Measurements from ENCODE around the gene CAMTA1.

CAMTA1 gene

GRCh38 chr1:7068552-7068951 lies 283.3 kb downstream of the CAMTA1 start:
- Mint-ChIP-seq H3K4me3 (no peak overlapping the region), H3K27me3 (peaks cover 17% of the 10 kb centered on the region), H3K27ac (no peak overlapping the region), H3K36me3 (no peaks in the 10 kb centered on the region), H3K4me1 (no peaks in the 10 kb centered on the region), H3K9me3 (no peaks in the 10 kb centered on the region)

- Mint-ChIP-seq H3K9me3 (no peaks in the 10 kb centered on the region), H3K27ac (no peak overlapping the region), H3K4me1 (no peaks in the 10 kb centered on the region), H3K36me3 (no peaks in the 10 kb centered on the region), H3K4me3 (no peak overlapping the region), H3K27me3 (peaks cover 17% of the 10 kb centered on the region)
Measured at GRCh38 chr1:7069931-7070330, 284.7 kb downstream of the CAMTA1 start.

- H3K4me3 Mint-ChIP-seq: no peak overlapping the region
- H3K9me3 Mint-ChIP-seq: no peaks in the 10 kb centered on the region
- peaks cover 19% of the 10 kb centered on the region for H3K27me3 Mint-ChIP-seq
- H3K27ac Mint-ChIP-seq: no peak overlapping the region
- no peaks in the 10 kb centered on the region for H3K4me1 Mint-ChIP-seq
- no peaks in the 10 kb centered on the region for H3K36me3 Mint-ChIP-seq
Measured at GRCh38 chr1:7070389-7071029, 285.3 kb downstream of the CAMTA1 start.

- no peak overlapping the region for H3K27ac Mint-ChIP-seq
- peaks cover 5% of the 10 kb centered on the region for H3K9me3 Mint-ChIP-seq
- peaks cover 1% of the 10 kb centered on the region for H3K36me3 Mint-ChIP-seq
- H3K4me1 Mint-ChIP-seq: no peaks in the 10 kb centered on the region
- H3K4me3 Mint-ChIP-seq: no peak overlapping the region
- H3K27me3 Mint-ChIP-seq: peaks cover 14% of the 10 kb centered on the region
Measured at GRCh38 chr1:7076117-7076516, 290.9 kb downstream of the CAMTA1 start.

GRCh38 chr1:7076572-7076971 lies 291.3 kb downstream of the CAMTA1 start:
- Mint-ChIP-seq H3K4me1 (no peaks in the 10 kb centered on the region), H3K27ac (no peak overlapping the region), H3K36me3 (peaks cover 1% of the 10 kb centered on the region), H3K27me3 (peaks cover 14% of the 10 kb centered on the region), H3K4me3 (no peak overlapping the region), H3K9me3 (peaks cover 5% of the 10 kb centered on the region)

GRCh38 chr1:7077136-7077535 lies 291.9 kb downstream of the CAMTA1 start:
- peak overlapping the region; percentile 69 for H3K27ac Mint-ChIP-seq
- no peak overlapping the region for H3K4me3 Mint-ChIP-seq
- H3K4me1 Mint-ChIP-seq: no peaks in the 10 kb centered on the region

GRCh38 chr1:7077970-7078369 lies 292.7 kb downstream of the CAMTA1 start:
- H3K27ac Mint-ChIP-seq: no peak overlapping the region
- peaks cover 12% of the 10 kb centered on the region for H3K27me3 Mint-ChIP-seq
- peaks cover 5% of the 10 kb centered on the region for H3K9me3 Mint-ChIP-seq
- H3K36me3 Mint-ChIP-seq: peaks cover 1% of the 10 kb centered on the region
- no peak overlapping the region for H3K4me3 Mint-ChIP-seq
- no peaks in the 10 kb centered on the region for H3K4me1 Mint-ChIP-seq

More at GRCh38 chr1:7077136-7077535, 291.9 kb downstream of the CAMTA1 start:
- Mint-ChIP-seq H3K27me3 (peaks cover 14% of the 10 kb centered on the region), H3K9me3 (peaks cover 5% of the 10 kb centered on the region), H3K36me3 (peaks cover 1% of the 10 kb centered on the region)

GRCh38 chr1:7079637-7080036 lies 294.4 kb downstream of the CAMTA1 start:
- Mint-ChIP-seq H3K27me3 (peaks cover 10% of the 10 kb centered on the region), H3K4me3 (no peak overlapping the region), H3K36me3 (peaks cover 1% of the 10 kb centered on the region), H3K27ac (no peak overlapping the region), H3K4me1 (no peaks in the 10 kb centered on the region), H3K9me3 (peaks cover 5% of the 10 kb centered on the region)

GRCh38 chr1:7084232-7084894 lies 299.1 kb downstream of the CAMTA1 start:
- Mint-ChIP-seq H3K9me3 (peaks cover 5% of the 10 kb centered on the region), H3K4me1 (no peaks in the 10 kb centered on the region), H3K4me3 (no peak overlapping the region), H3K27ac (no peak overlapping the region), H3K36me3 (no peaks in the 10 kb centered on the region), H3K27me3 (peaks cover 4% of the 10 kb centered on the region)

- H3K4me3 Mint-ChIP-seq: no peak overlapping the region
- no peaks in the 10 kb centered on the region for H3K36me3 Mint-ChIP-seq
Measured at GRCh38 chr1:7085521-7085920, 300.3 kb downstream of the CAMTA1 start.

GRCh38 chr1:7086106-7086505 lies 300.9 kb downstream of the CAMTA1 start:
- Mint-ChIP-seq H3K27ac (no peak overlapping the region), H3K4me3 (no peak overlapping the region), H3K36me3 (peaks cover 1% of the 10 kb centered on the region), H3K27me3 (peaks cover 6% of the 10 kb centered on the region), H3K4me1 (no peaks in the 10 kb centered on the region), H3K9me3 (no peaks in the 10 kb centered on the region)

More at GRCh38 chr1:7085521-7085920, 300.3 kb downstream of the CAMTA1 start:
- Mint-ChIP-seq H3K9me3 (no peaks in the 10 kb centered on the region), H3K27me3 (peaks cover 4% of the 10 kb centered on the region), H3K27ac (no peak overlapping the region), H3K4me1 (no peaks in the 10 kb centered on the region)

GRCh38 chr1:7087888-7088287 lies 302.6 kb downstream of the CAMTA1 start:
- H3K27me3 Mint-ChIP-seq: peaks cover 5% of the 10 kb centered on the region
- H3K4me1 Mint-ChIP-seq: no peaks in the 10 kb centered on the region
- H3K27ac Mint-ChIP-seq: no peak overlapping the region
- H3K9me3 Mint-ChIP-seq: no peaks in the 10 kb centered on the region
- H3K4me3 Mint-ChIP-seq: no peak overlapping the region
- peaks cover 1% of the 10 kb centered on the region for H3K36me3 Mint-ChIP-seq

- Mint-ChIP-seq H3K27me3 (peaks cover 5% of the 10 kb centered on the region), H3K9me3 (no peaks in the 10 kb centered on the region), H3K27ac (no peak overlapping the region), H3K36me3 (peaks cover 1% of the 10 kb centered on the region), H3K4me3 (no peak overlapping the region), H3K4me1 (no peaks in the 10 kb centered on the region)
Measured at GRCh38 chr1:7089497-7089896, 304.2 kb downstream of the CAMTA1 start.

GRCh38 chr1:7093297-7093696 lies 308.0 kb downstream of the CAMTA1 start:
- peaks cover 11% of the 10 kb centered on the region for H3K27me3 Mint-ChIP-seq
- no peaks in the 10 kb centered on the region for H3K9me3 Mint-ChIP-seq
- no peak overlapping the region for H3K27ac Mint-ChIP-seq
- H3K4me3 Mint-ChIP-seq: no peak overlapping the region
- H3K4me1 Mint-ChIP-seq: no peaks in the 10 kb centered on the region
- H3K36me3 Mint-ChIP-seq: peaks cover 1% of the 10 kb centered on the region

GRCh38 chr1:7094086-7094485 lies 308.8 kb downstream of the CAMTA1 start:
- Mint-ChIP-seq H3K9me3 (no peaks in the 10 kb centered on the region), H3K4me3 (no peak overlapping the region)

GRCh38 chr1:7094509-7094908 lies 309.3 kb downstream of the CAMTA1 start:
- peaks cover 1% of the 10 kb centered on the region for H3K36me3 Mint-ChIP-seq
- H3K4me3 Mint-ChIP-seq: no peak overlapping the region
- H3K27ac Mint-ChIP-seq: no peak overlapping the region
- no peaks in the 10 kb centered on the region for H3K4me1 Mint-ChIP-seq
- H3K9me3 Mint-ChIP-seq: no peaks in the 10 kb centered on the region
- peaks cover 11% of the 10 kb centered on the region for H3K27me3 Mint-ChIP-seq

More at GRCh38 chr1:7094086-7094485, 308.8 kb downstream of the CAMTA1 start:
- H3K27ac Mint-ChIP-seq: no peak overlapping the region
- H3K36me3 Mint-ChIP-seq: peaks cover 1% of the 10 kb centered on the region
- peaks cover 11% of the 10 kb centered on the region for H3K27me3 Mint-ChIP-seq
- H3K4me1 Mint-ChIP-seq: no peaks in the 10 kb centered on the region
